Duodenal mucosa (tissue), 2 donors: ENCODE results near the gene FASTK.

Experiments used
- H3K27ac ChIP-seq: one replicate; pipeline ENCODE4 v1.7.0; 2013; ENCODE audit warnings: low read depth, low read length
- H3K27me3 ChIP-seq, 2 donors: one replicate each; pipeline ENCODE4 v1.7.0; 2013; ENCODE audit warnings: low read length in 2 of 2, control low read depth in 1 of 2; ENCODE audit not compliant: insufficient read depth in 2 of 2, control insufficient read depth in 1 of 2
- H3K36me3 ChIP-seq, 2 donors: one replicate each; pipeline ENCODE4 v1.7.0; 2013; ENCODE audit warnings: low read length in 2 of 2, control low read depth in 1 of 2; ENCODE audit not compliant: insufficient read depth in 2 of 2, control insufficient read depth in 1 of 2
- H3K4me1 ChIP-seq, 2 donors: one replicate each; pipeline ENCODE4 v1.7.0; 2013; ENCODE audit warnings: low read length in 2 of 2, control low read depth in 1 of 2; ENCODE audit not compliant: insufficient read depth in 2 of 2, control insufficient read depth in 1 of 2
- H3K4me3 ChIP-seq, 2 donors: one replicate each; pipeline ENCODE4 v1.7.0; 2013; ENCODE audit warnings: low read length in 2 of 2, low read depth in 1 of 2
- H3K9ac ChIP-seq, 2 donors: one replicate each; pipeline ENCODE4 v1.7.0; 2013; ENCODE audit warnings: low read length in 2 of 2, low read depth in 1 of 2
- H3K9me3 ChIP-seq, 2 donors: one replicate each; pipeline ENCODE4 v1.7.0; 2013; ENCODE audit warnings: low read length in 2 of 2, control low read depth in 1 of 2; ENCODE audit not compliant: control insufficient read depth in 1 of 2

FASTK gene

DNA sequence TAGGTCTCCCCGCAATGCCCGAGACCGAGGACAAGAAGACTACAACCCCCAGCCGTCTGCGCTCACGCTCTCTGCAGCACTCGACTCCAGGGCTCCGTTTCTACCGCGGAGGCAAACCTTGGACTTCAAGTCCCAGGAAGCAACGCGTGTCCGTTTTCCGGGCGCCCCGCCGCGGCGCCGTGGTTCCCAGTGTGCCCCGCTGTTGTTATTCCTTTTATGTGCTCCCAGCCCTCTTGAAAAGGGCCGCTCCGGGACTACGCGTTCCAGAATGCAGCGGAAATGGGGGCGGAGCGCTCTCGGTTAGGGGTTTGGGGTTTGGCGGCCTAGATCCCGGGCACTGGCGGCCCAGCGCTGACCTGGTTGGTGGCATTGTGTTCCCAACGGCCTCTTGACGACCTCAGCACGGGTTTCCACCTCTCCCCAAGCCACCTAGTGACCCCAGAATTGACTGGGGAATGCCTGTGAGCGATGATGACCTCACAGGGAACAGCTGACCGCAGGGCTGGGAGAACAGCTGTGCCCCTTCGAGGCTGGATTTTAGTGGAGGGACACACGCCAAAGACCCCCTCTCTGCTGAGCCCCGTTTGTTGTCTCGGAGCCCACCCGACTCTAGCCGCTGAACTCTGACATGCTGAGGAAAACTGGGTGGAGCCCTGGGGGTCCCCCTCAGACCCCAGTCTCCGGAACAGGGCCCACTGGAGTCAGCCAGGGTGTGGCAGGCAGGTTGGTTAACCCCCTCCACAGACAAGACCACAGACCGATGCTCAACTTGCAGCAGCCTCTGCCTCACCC lies 22.4 kb downstream of the FASTK start:
- Histone ChIP-seq H3K36me3 (no peaks in the 10 kb centered on the region), H3K27ac (peak overlapping the region; percentile 96), H3K9ac (peak overlapping the region; percentile 87 to 95), H3K4me3 (peak overlapping the region; percentile 94), H3K4me1 (peaks cover 40 to 43% of the 10 kb centered on the region in 2 donors), H3K27me3 (no peaks in the 10 kb centered on the region), H3K9me3 (no peaks in the 10 kb centered on the region)

DNA sequence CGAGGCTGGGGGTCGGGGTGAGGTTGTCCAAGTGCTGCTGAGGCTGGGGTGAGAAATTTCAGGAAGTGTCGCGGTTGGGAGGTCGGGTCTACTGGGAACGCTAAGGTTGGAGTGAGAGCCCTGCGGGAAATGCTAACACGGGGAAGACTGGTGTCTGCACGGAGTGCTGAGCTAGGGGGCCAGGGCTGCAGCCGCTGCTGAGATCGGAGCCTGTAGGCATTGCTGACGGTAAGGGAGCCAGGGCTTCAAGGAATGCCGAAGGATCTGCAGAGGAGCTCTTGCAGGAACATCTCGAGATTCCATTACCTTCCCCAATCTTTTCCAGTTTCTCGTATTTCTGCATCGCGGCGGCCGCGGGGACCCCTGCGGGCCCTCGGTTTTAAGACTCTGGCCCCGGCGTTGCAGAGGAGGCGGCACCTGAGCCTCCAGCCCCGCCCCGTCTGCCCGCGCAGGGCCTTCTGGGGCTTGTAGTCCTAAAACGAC lies 23.1 kb downstream of the FASTK start, which contains the start of gene CDK5:
TSS of gene CDK5 (minus strand) at position 392 of the 483 bp plus-strand sequence. CDS start at position 343, 49 bp downstream.
- peak within 1 kb of the TSS; percentile 94 for H3K4me3 ChIP-seq
- no peaks in the 10 kb centered on the region for H3K36me3 ChIP-seq
- H3K27me3 ChIP-seq = no peaks in the 10 kb centered on the region
- H3K4me1 ChIP-seq = peaks cover 40 to 43% of the 10 kb centered on the region in 2 donors
- peak within 1 kb of the TSS; percentile 96 for H3K27ac ChIP-seq
- peak within 1 kb of the TSS; percentile 87 to 95 for H3K9ac ChIP-seq
- H3K9me3 ChIP-seq = no peaks in the 10 kb centered on the region

DNA sequence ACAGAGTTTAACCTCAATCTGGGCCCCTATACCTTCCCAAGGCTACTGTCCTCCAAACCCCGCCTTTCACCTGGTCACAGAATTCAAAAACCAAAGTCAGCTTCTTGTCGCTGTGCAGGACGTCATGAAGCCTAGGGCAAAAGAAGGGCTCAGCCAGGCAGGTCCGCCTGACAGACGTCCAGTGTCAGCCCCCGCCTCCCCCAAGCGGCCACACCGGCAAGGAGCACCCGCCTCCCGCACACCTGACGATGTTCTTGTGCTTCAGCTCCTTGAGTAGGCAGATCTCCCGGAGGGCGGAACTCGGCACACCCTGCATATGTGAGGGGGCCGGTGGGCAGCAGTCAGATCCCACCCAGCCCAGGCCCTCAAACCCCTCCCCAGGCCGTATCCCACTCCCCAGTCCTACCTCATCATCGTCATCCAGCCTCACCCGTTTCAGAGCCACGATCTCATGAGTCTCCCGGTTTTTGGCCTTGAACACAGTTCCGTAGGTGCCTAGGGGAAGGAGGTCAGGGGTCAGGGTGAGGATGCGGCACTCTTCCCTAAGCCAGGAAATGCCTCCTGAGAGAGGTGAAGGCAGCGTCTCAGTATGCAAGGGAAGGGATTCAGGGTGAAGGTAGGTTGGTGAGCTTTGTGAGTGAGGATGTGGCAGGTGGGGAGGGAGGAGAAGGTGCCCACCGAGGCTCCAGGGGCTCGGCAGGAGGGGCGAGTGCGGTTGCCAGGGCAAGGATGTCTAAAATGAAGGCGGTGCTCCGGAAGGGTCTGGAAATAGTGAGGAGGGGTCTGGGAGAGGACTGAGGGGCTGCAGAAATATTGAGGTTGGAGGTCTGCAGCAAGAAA lies 23.7 kb downstream of the FASTK start:
- Histone ChIP-seq H3K36me3 (no peaks in the 10 kb centered on the region), H3K9ac (peak overlapping the region; percentile 60 to 78), H3K4me1 (peaks cover 37 to 42% of the 10 kb centered on the region in 2 donors), H3K27me3 (no peaks in the 10 kb centered on the region), H3K4me3 (peak overlapping the region; percentile 94), H3K9me3 (no peaks in the 10 kb centered on the region), H3K27ac (no peak overlapping the region)

DNA sequence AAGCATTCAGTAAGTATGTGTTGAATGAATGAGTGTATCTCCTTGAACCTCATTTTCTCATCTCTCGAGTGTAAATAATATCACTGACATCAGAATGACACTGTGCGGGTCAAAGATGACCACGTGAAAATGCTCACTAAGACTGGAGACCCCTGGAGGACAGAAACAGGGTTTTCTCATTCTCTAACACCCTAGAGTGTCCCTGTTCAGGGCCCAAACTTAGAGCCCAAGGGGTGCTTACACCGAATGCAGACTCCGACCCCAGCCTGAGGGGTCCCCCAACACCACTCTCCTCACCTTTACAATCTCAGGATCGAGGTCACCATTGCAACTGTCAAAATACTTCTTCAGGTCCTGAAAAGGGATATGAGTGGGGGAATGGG lies 24.3 kb downstream of the FASTK start:
- Histone ChIP-seq H3K4me3 (no peak overlapping the region), H3K9me3 (no peaks in the 10 kb centered on the region), H3K27ac (no peak overlapping the region), H3K27me3 (no peaks in the 10 kb centered on the region), H3K9ac (no peak overlapping the region), H3K4me1 (peaks cover 31 to 37% of the 10 kb centered on the region in 2 donors), H3K36me3 (no peaks in the 10 kb centered on the region)

DNA sequence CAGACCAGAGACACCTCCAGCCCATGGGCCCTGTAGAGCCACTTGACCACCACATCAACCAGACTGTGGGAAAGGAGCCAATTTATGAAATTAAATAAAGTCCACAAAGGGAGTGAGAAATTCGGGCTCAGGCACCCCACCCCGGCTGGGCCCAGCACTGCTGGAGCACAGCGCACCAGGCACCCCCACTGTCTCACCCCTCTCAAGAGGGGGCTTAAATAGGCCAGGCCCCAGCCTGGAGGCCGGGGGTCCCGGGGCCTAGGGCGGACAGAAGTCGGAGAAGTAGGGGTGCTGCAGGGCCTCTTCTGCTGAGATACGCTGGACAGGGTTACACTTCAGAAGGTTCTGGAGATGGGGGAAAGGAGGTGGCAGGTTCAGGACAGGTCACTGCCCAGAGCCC lies 26.9 kb downstream of the FASTK start:
- Histone ChIP-seq H3K4me3 (no peak overlapping the region), H3K36me3 (no peaks in the 10 kb centered on the region)

DNA sequence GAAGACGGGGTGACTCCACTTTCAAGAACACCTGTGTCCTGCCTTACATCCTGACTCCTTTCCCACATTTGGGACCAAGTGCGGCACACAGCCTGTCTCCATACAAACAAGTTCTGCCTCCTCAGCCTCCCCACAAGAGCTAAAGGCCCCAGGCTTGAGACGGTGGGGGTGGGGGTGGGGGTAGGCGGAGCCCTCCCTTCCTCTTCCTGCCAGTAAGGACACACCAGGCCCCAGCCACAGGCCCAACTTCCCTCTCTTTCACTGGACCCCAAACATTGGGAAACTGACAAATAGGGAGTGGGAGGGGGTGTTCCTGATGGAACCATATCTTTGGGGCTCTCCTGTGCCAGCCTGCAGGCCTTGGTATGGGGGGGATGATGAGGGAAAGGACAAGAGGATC lies 27.5 kb downstream of the FASTK start:
- H3K27ac ChIP-seq = no peak overlapping the region
- no peak overlapping the region for H3K9ac ChIP-seq
- H3K4me3 ChIP-seq = no peak overlapping the region
- H3K9me3 ChIP-seq = no peaks in the 10 kb centered on the region
- no peaks in the 10 kb centered on the region for H3K27me3 ChIP-seq
- peaks cover 9 to 12% of the 10 kb centered on the region in 2 donors for H3K4me1 ChIP-seq
- no peaks in the 10 kb centered on the region for H3K36me3 ChIP-seq

More for the DNA sequence above, 26.9 kb downstream of the FASTK start:
- H3K4me1 ChIP-seq = peaks cover 15 to 18% of the 10 kb centered on the region in 2 donors
- no peak overlapping the region for H3K9ac ChIP-seq
- H3K27me3 ChIP-seq = no peaks in the 10 kb centered on the region
- no peak overlapping the region for H3K27ac ChIP-seq
- H3K9me3 ChIP-seq = no peaks in the 10 kb centered on the region

DNA sequence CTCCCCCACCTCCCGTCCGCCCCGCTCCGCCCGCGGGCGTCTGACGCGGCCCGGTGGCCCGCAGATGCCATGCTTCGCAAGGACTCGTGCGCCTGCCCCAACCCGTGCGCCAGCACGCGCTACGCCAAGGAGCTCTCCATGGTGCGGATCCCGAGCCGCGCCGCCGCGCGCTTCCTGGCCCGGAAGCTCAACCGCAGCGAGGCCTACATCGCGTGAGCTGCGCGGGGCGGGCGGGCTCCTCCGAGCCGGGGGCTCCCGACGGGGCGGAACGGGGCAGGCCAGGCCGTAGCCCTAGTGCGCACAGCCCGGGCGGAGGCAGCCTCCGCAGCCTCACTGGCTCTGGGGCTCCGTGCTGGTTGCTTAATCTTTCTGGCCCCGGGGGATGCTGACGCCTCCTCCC lies 29.5 kb downstream of the FASTK start:
- Histone ChIP-seq H3K9ac (no peak overlapping the region), H3K4me1 (no peaks in the 10 kb centered on the region), H3K36me3 (peaks cover 0 to 3% of the 10 kb centered on the region in 2 donors), H3K27me3 (no peaks in the 10 kb centered on the region), H3K9me3 (no peaks in the 10 kb centered on the region), H3K27ac (no peak overlapping the region), H3K4me3 (no peak overlapping the region)

DNA sequence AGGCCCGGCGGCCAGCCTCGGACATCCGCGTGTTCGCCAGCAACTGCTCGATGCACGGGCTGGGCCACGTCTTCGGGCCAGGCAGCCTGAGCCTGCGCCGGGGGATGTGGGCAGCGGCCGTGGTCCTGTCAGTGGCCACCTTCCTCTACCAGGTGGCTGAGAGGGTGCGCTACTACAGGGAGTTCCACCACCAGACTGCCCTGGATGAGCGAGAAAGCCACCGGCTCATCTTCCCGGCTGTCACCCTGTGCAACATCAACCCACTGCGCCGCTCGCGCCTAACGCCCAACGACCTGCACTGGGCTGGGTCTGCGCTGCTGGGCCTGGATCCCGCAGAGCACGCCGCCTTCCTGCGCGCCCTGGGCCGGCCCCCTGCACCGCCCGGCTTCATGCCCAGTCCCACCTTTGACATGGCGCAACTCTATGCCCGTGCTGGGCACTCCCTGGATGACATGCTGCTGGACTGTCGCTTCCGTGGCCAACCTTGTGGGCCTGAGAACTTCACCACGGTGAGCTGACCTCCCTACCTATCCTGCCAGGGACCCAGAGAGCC lies 31.6 kb downstream of the FASTK start:
- no peak overlapping the region for H3K4me3 ChIP-seq
- no peak overlapping the region for H3K9ac ChIP-seq
- no peaks in the 10 kb centered on the region for H3K27me3 ChIP-seq
- peaks cover 0 to 11% of the 10 kb centered on the region in 2 donors for H3K36me3 ChIP-seq
- H3K27ac ChIP-seq = no peak overlapping the region
- H3K9me3 ChIP-seq = no peaks in the 10 kb centered on the region
- no peaks in the 10 kb centered on the region for H3K4me1 ChIP-seq

DNA sequence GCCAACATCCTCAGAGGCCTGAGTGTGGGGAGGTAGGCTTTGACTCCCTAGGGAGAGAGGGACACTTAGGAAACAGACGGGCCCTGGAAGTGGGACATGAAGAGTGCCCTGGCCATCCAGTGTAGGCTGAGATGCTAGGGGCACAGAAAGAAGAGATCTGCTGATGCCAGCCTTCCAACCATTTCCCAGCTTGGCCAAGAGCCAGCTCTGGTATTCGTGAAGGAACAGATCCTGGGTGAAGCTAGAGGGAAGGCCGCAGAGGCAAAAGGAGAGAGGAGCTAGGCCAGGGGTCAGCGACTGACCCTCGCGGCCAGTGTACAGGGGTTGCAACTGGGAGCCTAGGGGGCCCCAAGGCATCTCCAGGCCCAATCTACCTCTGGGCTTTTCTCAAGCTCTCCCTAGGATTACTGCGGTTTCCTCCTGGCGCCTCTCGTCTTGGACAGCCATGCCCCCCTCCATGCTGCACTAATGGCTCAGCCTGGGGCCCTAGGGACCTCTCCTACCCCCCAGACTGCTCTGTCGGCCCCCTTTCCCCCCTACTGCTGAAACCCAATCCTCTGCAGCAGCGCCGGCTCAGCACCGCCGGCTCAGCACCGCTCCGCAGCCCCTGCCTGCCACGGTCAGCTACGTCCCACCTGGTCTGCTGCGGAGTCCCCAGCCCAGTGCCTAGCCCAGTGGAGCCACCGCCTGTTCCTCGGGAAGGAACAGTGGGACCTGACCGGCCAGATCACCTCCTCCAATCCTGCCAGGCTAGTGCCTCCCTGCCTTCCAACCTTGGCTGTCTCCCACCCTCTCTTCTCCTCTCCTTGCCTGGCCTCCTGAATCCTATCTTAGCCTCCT lies 32.4 kb downstream of the FASTK start, which contains the start of gene ASIC3:
TSS of gene ASIC3 (plus strand) at position 556 of the 840 bp plus-strand sequence. CDS start 355 bp downstream, outside the sequence.
- peaks cover 0 to 11% of the 10 kb centered on the region in 2 donors for H3K36me3 ChIP-seq
- no peaks in the 10 kb centered on the region for H3K27me3 ChIP-seq
- H3K27ac ChIP-seq = no peak within 1 kb of the TSS
- H3K9ac ChIP-seq = no peak within 1 kb of the TSS
- H3K9me3 ChIP-seq = no peaks in the 10 kb centered on the region
- H3K4me3 ChIP-seq = no peak within 1 kb of the TSS
- no peaks in the 10 kb centered on the region for H3K4me1 ChIP-seq
